Stimulated activated memory B cell treated with anti-CD40 and anti-IgM and Interleukin-4, amounts not matched to agents 10 μg/mL and 1 μg/mL and 100 μg/mL, for 72 hours (primary cell): ENCODE measurements around the gene SF1.

Experiments
- ATAC-seq: fragments of 150-1000 bp; cut with Tn5 transposase; 2 replicates; pipeline ENCODE4 v1.10.0; 2021
- H3K27ac Mint-ChIP-seq: one replicate; pipeline ENCODE4 v1.8.0; 2022; ENCODE audit warnings: mild to moderate bottlenecking, mixed read lengths
- H3K27me3 Mint-ChIP-seq: one replicate; pipeline ENCODE4 v1.8.0; 2022; ENCODE audit warnings: mixed read lengths
- H3K36me3 Mint-ChIP-seq: one replicate; pipeline ENCODE4 v1.8.0; 2022; ENCODE audit warnings: mixed read lengths
- H3K4me1 Mint-ChIP-seq: one replicate; pipeline ENCODE4 v1.8.0; 2022; ENCODE audit warnings: mixed read lengths
- H3K4me3 Mint-ChIP-seq: one replicate; pipeline ENCODE4 v1.8.0; 2022; ENCODE audit warnings: mild to moderate bottlenecking, moderate library complexity, mixed read lengths
- H3K9me3 Mint-ChIP-seq: one replicate; pipeline ENCODE4 v1.8.0; 2022; ENCODE audit warnings: mixed read lengths

Gene SF1

GRCh38 chr11:64714666-64715065 is 63.7 kb downstream of the SF1 start:
- Mint-ChIP-seq H3K4me3 (no peak overlapping the region), H3K4me1 (peaks cover 48% of the 10 kb centered on the region), H3K27ac (no peak overlapping the region), H3K36me3 (no peaks in the 10 kb centered on the region), H3K27me3 (peaks cover 88% of the 10 kb centered on the region), H3K9me3 (no peaks in the 10 kb centered on the region)
- no peak for ATAC-seq
